Heart left ventricle (tissue), 13 donors: ENCODE results near the gene SDS.

Experiments used
- CTCF ChIP-seq, 12 donors: fragments of 200-600 bp; sonication (generic) in 4 of 12; IDR thresholded peaks; one replicate each; pipeline versions ENCODE4 v1.5.0 to v1.8.0; 2018 to 2022; ENCODE audit warnings: antibody characterized with exemption in 12 of 12, mild to moderate bottlenecking in 5 of 12
- POLR2A ChIP-seq, 2 donors: fragments of 450-650 bp; IDR thresholded peaks; one replicate each; pipeline ENCODE4 v1.6.1; 2017; ENCODE audit warnings: antibody characterized with exemption in 2 of 2, mild to moderate bottlenecking in 2 of 2, moderate library complexity in 2 of 2
- donor health status: ischemic (EF 13 %, LVEDD 7.1; RV severe dilation, severe dysfunction).
- donor health status: DM: no; HTN: yes; CAD: no.
- donor health status: DM: no; HTN: no; CAD: no.
- donor health status: ischemic (EF 25% LVEDD 6.9; RV normal size, moderate dysfunction).
- donor health status: ischemic (EF 25% LVEDD 5.7; RV mildly dilated, moderate dysfunction).
- donor health status: ischemic (EF 35%, LVEDD 5.7; RV mildly dilated, moderate dysfunction).
- donor health status: nonischemic (EF 11% LVEDD 7.7; RV severe dilation, severe dysfunction).
- donor health status: DM: yes; HTN: yes; CAD: no.
- donor health status: PGD.
- donor health status: ischemic (EF 29% LVEDD 5.4; RV normal size, mild dysfunction).
- donor health status: nonischemic (EF 23%, LVEDD 6.1; RV moderate dilation, normal function).

- no peak for TF ChIP-seq CTCF (IDR thresholded peaks at IDR 0.05)
- TF ChIP-seq POLR2A (IDR thresholded peaks at IDR 0.05): no peak
Observed at GRCh38 chr12:113400362-113400761, 3.3 kb downstream of the SDS start.
